Inferior parietal cortex (tissue), 1 donor: ENCODE results near the gene RUNDC1.
A peak's percentile ranks its signal among the peaks of the same experiment; 100 is the strongest.

Source experiments
- DNase-seq: peaks from one replicate; pipeline ENCODE4 v3.0.0-alpha.2; 2016; ENCODE audit errors: extremely low spot score

RUNDC1 gene

DNA sequence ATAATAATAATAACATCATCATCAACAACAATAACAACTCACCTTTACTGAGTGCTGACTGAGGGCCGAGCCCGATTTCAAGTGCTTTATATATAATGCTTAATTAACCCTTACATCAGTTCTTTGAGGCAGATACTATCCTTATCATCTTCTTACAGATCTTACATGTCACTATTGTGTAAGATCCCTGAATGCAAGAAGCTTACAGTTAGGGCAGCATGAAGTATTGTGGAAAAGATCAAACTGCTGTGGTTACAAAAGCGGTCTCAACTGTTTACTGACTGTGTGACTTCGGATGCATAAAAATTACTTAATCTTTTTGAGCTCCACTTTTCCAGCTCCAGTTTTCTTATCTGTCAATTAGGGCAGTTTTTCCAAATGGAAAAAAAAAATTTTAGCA lies 38.6 kb downstream of the RUNDC1 start:
- no peak for DNase-seq

DNA sequence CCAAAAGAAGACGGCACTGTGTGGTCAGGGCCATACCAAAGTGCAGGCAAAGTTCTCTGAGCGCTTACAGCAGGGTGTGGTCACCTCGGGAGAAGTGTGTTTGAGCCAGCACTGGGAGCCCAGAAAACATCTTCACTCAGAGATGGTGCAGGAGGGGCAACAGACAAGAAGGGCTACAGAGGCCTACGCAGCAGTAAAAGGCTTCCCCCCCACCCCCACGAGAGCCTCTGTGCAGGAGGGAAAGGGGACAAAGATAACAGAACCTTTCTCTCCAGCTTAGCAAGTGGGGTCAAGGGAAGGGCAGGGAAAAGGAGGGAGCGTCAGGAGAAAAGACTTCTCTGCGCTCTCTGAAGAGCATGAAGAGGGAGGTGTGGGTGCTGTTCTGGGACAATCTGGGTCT lies 39.1 kb downstream of the RUNDC1 start:
- no peak for DNase-seq

DNA sequence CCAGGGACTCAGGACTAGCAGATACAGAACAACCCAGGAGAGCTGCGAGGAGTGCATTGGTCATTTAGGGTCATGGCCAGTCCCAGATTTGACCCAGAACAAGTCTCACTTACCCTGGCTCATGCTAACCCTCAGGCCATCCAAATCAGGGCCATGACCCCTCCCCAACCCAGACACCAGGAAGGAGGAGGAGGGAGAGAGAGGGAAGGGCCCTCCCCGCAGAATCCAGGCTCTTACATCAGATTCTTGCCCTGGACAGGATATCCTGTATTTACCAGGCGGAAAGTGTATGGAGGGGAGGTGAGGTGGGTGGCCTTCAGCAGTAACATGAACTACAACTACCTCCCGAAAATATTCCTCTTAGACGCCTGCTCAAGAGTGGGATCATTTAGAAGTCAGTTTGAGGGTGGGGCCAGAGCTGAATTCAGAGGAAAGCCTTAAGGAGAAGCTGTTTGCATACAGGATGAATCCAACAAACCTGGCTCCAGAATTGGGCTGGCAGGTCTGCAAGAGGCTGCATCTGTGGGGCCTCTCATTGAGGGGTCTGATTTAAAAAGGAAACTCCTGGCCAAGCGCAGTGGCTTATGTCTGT lies 39.8 kb downstream of the RUNDC1 start:
- no peak for DNase-seq

DNA sequence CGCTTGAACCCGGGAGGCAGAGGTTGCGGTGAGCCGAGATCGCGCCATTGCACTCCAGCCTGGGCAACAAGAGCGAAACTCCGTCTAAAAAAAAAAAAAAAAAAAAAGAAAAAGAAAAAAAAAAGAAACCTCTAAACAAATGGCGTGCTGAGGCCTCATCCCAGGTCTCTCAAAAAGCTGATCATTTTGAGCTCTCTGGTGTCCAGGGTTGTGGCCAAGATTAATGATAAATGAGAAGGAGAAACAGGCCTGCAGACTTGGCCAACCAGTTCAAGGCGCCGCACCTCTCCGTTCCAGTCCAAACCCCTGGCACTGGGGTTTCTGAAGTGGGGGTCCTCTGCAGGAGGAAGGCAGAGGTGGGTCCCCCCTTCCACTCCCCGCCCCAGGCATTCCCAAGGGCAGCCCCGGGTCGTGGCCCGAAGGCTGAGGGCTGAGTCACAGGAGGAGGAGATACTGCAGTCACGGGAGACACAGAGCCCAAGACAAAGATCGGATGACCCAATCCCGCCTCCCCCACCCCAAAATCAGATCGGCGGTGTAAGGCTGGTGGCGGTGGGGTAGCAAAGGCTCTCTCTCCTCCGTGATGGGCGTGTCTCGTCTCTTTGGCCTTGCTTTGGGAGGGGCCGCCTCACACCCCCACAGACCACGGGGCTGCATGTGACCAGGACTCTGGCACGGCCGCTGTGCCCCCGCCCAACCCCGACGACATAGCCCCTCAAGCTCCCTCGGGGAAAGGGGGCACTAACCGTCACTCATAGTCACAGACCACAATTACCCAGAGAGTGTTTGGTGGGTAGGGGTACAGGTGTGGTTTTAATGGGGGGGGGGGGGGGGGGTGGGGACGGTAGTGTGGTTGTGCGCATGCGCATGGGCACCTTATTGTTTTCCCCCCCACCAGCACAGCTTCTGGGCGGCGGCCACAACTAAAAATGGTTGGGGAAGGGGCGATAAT lies 40.7 kb downstream of the RUNDC1 start:
- DNase-seq: peak; percentile 25

DNA sequence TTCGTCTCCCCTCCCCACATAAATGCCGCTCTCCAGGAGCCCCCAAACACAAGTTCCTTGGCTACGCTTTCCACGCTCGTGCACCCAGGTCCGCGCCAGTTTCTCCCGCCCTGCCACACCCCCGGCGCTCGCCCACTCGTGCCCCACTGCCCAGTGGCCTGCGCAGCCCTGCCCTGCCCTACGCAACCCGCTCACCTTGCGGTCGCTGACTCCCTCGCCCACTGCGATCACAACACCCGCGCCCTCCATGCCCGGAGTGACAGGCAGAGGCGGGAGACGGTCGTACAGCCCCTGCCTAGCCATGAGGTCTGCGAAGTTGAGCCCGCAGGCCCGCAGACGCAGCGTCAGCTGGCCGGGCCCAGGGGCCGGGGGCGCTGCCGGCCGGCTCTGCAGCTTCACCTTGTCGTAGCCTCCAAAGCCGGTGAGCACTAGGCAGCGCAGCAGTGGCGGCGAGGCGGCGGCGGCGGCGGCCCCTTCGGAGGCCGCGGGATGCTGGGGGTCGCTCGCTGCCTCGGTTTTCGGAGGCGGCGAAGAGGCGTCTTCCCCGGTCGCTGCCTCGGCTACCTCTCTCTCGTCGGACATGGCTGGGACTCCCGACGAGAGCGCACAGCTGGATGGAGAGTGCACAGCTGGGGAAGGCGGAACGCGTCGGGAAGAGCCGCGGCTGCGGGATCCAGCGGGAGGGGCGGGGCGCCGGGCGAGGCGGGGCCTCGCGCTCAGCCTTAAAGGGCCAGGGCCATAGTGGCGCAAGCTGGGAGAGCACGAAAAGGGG lies 41.6 kb downstream of the RUNDC1 start, which contains the start of gene VAT1:
VAT1 (minus strand) TSS at position 645 of the 772 bp plus-strand sequence; CDS start at position 582, 63 bp downstream.
- DNase-seq: peak; percentile 65

DNA sequence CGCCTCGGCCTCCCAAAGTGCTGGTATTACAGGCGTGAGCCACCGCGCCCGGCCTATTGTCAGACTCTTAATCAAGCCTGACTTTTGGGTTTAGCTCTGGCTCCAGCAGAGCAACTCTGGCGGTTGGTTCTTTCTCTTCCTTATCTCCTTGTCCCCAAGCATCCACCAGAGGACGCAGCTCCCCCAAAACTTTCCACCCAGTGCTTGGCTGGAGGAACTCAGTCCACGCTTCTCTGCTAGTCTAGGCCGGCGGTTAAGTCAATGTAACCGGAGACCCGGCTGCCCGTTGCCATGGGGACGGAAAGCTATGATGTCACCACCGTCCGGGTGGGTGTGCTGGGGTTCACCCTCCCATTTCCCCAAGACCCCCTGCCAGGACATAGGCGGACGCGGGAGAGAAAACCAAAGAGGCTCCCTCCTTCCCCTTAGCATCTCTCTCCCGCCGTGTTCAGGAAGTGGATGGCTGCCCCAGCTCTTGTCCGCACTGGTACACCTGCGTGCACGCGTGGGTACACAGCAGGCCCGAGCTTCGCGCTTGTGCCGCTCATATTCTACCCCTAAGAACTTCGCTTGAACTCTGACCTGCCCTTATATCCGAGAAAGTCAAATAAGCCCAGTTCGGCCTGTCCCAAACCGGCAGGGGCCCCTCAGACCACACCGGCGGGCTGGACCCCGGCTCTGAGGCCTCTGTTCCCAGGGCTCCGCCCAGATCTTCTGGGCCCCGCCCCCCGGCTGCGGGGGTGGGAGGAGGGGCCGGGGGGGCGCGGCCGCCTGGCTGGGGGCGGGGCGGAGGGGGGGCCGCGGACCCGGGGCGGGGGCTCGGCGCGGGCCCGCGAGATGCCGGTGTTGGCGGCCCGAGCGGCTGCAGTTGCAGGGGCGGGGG lies 44.3 kb downstream of the RUNDC1 start, which contains the start of gene RND2:
RND2 (plus strand) TSS at position 825 of the 883 bp plus-strand sequence. CDS start 117 bp downstream, outside the sequence.
- DNase-seq: peak; percentile 94

DNA sequence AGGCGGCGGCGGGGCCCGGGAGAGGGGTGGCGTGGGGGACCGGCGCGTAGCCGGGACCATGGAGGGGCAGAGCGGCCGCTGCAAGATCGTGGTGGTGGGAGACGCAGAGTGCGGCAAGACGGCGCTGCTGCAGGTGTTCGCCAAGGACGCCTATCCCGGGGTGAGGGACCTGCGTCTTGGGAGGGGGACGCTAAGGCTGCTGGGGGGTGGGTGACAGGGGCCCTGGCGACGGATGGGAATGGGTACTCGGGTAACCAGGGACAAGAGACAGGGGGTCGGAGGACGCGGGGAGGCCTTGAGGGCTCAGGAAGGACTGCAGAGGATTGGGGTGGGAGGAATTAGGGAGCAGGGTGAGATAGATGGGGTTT lies 44.9 kb downstream of the RUNDC1 start:
- DNase-seq: no peak

DNA sequence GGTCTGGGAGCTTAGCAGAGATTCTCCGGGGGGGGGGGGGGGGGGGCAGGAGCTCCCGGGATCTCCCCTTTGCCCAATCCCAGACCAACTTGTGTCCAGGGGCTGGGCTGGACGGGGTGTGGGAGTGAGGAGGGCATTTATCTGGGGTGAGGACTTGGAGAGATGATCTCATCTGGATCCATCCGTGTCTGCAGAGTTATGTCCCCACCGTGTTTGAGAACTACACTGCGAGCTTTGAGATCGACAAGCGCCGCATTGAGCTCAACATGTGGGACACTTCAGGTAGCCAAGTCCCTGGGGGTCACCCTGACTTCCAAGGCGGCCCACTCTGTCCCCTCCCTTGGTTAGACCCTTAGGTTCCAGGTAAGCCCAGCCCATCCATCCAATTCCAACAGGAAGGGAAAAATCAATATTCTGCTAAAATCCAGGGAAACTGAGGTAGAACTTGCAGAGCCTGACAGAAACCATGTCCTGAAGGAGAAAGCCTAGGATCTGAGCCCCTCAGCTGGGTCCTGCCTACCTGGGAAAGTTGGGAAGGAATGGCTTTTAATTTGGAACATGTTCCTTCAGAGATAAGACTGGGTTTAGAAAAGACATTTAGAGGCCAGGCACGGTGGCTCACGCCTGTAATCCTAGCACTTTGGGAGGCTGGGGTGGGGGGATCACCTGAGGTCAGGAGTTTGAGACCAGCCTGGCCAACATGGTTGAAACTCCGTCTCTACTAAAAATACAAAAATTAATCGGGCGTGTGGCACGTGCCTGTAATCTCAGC lies 45.6 kb downstream of the RUNDC1 start:
- DNase-seq: no peak

DNA sequence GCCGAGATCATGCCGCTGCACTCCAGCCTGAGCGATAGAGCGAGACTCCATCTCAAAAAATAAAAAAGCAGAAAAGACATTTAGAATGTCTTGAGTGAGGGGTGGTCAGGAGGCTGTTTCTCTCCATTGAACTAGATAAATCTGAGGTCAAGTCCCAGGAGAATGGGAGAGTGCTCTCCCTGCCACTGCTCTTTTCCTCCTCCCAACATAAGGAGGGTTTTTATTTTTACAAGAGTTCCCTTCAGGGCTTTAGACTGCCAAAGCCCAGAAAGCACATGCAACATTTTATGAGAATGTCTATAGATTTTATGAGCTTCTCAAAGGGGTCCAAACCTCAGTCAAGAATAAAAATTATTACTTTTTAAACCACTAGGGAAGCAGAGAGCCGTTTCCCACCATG lies 46.2 kb downstream of the RUNDC1 start:
- DNase-seq: no peak

DNA sequence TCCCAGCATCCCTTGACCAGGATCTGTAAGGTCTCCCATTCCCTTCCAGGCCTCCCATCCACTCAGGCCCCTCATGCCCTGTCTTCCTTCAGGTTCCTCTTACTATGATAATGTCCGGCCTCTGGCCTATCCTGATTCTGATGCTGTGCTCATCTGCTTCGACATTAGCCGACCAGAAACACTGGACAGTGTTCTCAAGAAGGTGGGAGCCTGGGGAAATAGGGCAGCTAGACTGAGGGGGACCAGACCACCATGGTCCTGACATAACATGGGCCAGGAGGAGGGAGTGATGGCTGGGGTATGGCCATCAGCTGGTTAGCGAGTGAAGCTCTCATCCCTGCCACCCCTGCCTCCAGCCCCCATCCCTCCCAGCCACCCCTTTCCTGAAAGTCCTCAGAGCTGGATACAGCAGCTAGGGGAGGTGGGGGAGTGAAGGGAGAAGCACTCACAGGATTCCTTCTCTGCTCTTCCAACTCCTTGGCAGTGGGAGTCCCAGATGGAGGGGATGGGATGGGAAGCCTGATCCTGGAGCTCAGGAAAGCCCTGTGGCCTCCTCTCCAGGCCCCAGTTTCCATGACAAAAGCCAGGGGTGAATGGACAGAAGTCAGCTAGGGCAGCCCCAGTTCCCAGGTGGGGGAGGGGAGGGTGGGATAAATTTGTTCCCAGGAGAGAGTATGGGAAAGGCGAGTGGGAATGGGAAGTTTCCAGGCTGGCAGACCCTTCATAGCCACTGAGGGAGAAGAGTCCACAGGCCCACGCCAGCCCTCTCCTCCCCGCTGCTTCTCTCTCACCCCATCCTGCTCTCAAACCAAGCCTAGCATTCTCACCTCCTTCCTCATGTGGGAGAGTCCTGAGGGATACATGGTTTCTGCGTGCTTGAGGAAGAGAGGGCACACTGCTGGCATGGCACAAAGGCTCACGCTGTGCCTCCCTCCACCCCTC lies 47.0 kb downstream of the RUNDC1 start:
- DNase-seq: no peak

DNA sequence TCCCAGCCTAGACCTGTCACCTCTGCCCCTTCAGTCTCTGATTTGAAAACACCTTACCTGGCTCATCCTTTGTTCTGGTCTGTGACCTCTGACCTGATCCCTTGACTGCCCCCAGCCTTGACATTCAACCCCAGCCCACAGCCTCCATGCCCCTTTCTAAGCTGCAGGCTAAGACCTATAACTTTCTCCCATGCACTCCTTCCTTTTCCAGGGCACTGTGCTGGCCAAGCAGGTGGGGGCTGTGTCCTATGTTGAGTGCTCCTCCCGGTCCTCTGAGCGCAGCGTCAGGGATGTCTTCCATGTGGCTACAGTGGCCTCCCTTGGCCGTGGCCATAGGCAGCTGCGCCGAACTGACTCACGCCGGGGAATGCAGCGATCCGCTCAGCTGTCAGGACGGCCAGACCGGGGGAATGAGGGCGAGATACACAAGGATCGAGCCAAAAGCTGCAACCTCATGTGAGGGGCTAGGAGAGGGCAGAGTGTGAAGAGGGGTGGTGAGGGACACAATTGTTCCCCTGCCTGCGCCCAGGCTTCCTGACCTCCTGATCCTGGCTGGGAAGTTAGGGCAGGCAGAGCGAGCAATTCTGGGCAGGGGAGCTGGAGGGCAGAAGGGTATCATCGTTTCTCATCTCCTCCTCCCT lies 48.0 kb downstream of the RUNDC1 start:
- DNase-seq: no peak

DNA sequence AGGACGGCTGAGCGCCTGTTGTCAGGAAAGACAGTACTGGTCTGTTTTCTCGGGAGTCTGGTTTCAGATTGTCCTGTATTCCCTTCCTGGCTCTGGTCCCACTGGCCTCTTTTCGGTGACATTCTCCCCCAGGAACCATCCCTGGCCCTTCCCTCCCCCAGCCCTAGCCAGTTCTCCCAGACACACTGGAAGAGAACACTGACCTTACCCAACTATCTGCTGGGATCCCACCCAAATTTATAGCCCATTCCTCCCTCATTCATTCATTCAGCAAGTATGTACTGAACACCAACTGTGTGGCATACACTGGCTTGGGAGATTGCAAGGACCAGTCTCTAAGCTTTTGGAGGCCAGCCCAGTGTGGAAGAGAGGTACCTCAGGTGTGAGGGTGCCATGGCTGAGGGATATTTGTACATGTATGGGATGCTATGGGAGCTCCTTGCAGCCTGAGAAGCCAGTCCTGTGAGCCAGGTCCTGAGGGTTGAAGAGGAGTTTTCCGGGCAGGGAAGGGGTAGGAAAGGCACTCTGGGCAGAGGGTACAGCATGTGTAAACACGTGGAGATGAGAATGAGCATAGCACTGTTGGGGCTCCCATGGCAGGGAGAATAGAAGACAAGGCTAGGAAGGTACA lies 49.9 kb downstream of the RUNDC1 start:
- no peak for DNase-seq

DNA sequence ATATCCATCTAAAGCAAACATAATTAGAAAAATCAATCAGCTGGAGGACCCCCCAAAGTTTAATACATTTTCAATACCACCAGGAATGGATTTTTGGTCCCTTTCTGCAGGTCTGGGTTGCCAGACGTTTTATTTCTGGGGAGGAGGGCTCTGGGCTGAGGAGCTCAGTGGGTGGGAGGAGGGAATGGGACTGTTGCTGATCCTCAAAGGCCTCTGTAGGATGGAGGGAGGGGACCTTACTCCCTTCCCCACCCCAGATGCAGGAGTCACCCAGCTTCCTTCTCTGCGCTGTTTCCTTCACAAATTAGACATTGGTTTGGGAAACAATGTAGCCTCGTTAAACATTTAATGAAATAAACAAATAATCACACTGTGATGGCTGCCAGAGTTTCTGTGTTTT lies 51.3 kb downstream of the RUNDC1 start:
- no peak for DNase-seq

DNA sequence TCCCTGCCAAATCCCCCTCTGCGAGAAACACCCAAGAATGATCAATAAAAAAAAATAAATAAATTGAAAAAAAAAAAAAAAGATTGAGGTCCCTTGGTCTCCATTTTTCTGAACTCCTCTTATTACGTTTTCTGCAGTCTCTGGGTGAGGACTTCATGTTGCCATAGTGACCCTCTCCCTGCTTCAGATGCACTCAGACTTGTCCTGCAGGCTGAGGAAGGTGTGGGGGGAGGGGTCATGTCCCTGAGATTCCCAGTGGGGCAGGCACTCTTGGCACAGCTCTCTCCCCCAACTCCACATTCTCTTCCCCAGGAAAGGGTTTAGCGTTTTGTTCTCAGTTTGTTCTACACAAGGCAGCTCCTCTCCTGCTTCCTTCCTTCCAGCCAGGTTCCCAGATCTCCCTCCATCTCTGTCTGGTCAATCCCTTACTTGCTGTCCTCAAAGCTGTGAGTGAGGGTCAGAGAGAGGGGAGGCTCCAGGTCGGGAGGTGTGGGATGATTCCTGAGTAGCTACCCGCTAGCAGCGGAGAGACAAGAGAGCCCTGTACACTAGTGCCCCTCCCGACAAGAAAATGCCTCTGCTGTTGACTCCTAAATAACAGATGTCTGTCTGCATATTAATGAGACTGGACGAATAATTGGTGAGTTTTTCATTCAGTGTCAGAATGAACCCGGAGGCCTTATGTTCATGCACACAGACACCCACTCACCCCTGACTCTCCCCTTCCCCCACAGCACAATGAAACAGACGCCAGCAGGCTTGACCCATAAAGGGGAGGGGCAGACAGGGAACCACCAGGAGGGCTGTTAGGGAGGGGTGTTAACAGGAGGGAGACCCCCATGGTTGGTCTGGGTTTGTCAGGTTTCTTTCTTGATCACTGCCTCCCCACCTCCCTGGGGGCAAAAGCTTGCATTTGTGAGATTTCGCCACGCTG lies 53.9 kb downstream of the RUNDC1 start:
- DNase-seq: no peak

DNA sequence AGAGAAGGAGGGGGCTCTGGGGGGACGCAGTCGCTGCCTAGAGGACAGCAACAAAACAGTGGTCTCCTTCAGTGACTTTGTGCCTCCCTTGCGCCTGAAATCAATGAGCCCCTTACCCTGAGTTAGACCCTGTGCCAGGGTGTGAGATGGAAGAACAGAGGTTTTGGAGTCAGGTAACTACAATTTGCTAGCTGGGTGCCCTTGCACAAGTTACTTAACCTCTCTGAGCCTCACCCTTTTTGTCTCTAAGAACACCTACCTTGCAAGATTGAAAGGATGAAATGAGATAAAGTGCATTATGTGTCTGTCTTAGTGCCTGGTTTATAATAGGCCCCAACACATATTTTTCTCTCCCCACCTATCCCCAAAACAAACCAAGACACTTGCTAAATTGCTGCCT lies 54.5 kb downstream of the RUNDC1 start:
- no peak for DNase-seq

DNA sequence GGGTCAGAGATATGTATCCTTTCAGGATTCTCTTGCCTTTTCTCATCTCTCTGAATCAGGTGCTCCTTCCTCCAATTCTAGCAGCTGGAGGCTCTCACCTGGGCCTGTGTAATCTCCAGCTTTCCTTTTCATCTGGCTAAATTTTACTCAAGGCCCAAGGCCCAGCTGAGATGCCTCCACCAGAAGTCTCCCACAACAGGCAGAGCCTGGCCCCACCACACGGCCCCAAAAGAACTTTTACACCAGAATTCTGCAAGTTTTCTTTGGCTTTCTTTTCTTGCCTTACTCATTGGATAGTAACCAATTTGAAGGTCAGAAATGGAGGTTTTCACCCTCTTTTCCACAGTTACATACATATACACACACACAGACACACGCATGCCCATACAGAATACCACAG lies 59.3 kb downstream of the RUNDC1 start:
- no peak for DNase-seq

DNA sequence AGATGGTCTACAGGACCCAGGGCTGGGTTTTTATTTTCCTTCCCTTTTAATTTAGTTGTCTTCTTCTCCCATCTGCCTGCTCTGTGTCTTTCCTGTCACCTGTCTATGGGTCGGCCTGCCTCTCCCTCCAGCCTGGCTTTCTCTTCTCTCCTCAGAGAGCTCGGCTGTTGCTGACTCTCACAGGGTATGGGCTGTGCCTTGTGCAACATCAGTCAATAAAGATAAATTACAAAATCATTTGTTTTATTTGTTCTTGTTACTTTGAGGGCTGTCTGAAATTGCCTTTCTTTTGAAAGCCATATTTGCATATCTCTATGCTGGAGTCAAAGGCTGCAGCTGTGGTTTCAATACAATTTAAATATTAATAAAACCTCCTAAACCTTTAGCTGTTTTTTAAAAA lies 60.3 kb downstream of the RUNDC1 start:
- no peak for DNase-seq
